Muscle of leg (tissue), 11 donors: ENCODE results near the gene DOK4. TPM values are rescaled to one million over a fixed set of nuclear protein-coding genes. Genes with fewer than 3 reads are reported as not detected.

Experiments
- DNase-seq: peaks from one replicate; pipeline ENCODE4 v3.0.0; 2013
- H3K27ac ChIP-seq: one replicate; pipeline ENCODE4 v1.5.1; 2013; ENCODE audit warnings: mild to moderate bottlenecking, low read length, control low read depth
- H3K27me3 ChIP-seq: one replicate; pipeline ENCODE4 v1.6.1; 2013; ENCODE audit warnings: low read length; ENCODE audit not compliant: control insufficient read depth, insufficient read depth
- H3K36me3 ChIP-seq: one replicate; pipeline ENCODE4 v1.6.1; 2013; ENCODE audit warnings: low read length; ENCODE audit not compliant: control insufficient read depth, insufficient read depth
- H3K4me1 ChIP-seq: one replicate; pipeline ENCODE4 v1.6.1; 2013; ENCODE audit warnings: low read length; ENCODE audit not compliant: control insufficient read depth, insufficient read depth
- H3K4me3 ChIP-seq: one replicate; pipeline ENCODE4 v1.5.1; 2013; ENCODE audit warnings: low read length, control low read depth
- H3K9me3 ChIP-seq: replicated peaks from 2 replicates; pipeline ENCODE4 v1.6.1; 2013; ENCODE audit warnings: low read depth, low read length; ENCODE audit not compliant: control insufficient read depth
- WGBS: methylation state at CpG from one replicate; pipeline ENCODE4 v1.1.5; 2013; ENCODE audit warnings: missing lambda C conversion rate; ENCODE audit not compliant: insufficient coverage; 5-methylcytosine and 5-hydroxymethylcytosine counted together
- polyA plus RNA-seq, 8 donors: library from polyadenylated mRNA; unstranded; fragments of 120-200 nt; gene quantifications; one replicate each; pipeline versions ENCODE4 v1.2.1 to v1.2.3, GENCODE V29; 2013; ENCODE audit warnings: inconsistent platforms in 1 of 8, low replicate concordance in 1 of 8; ENCODE audit not compliant: insufficient read length in 8 of 8, insufficient read depth in 1 of 8
- total RNA-seq: library from RNA; stranded (reverse); fragments of 120-200 nt; gene quantifications from one replicate; pipeline ENCODE4 v1.2.4, GENCODE V29; 2013

Gene DOK4
- total and polyA plus RNA-seq, 9 donors = 6.8 to 14.9 (median 10.1) TPM

GRCh38 chr16:57530522-57531252 is 44.4 kb upstream of the DOK4 start:
- H3K9me3 ChIP-seq = no peaks in the 10 kb centered on the region
- H3K36me3 ChIP-seq = peaks cover 19% of the 10 kb centered on the region
- no peak overlapping the region for H3K4me3 ChIP-seq
- whole genome bisulfite sequencing = 77% methylated on average over 22 of the region's 22 CpGs
- peak; percentile 11 for DNase-seq
- peak overlapping the region; percentile 29 for H3K27ac ChIP-seq
- no peaks in the 10 kb centered on the region for H3K27me3 ChIP-seq
- peaks cover 40% of the 10 kb centered on the region for H3K4me1 ChIP-seq

GRCh38 chr16:57530104-57530521 is 43.8 kb upstream of the DOK4 start:
- H3K4me1 ChIP-seq = peaks cover 35% of the 10 kb centered on the region
- H3K27me3 ChIP-seq = no peaks in the 10 kb centered on the region
- H3K27ac ChIP-seq = peak overlapping the region; percentile 29
- DNase-seq = peak; percentile 56
- 50% methylated on average over 7 of the region's 7 CpGs for WGBS
- H3K36me3 ChIP-seq = peaks cover 22% of the 10 kb centered on the region
- no peaks in the 10 kb centered on the region for H3K9me3 ChIP-seq
- no peak overlapping the region for H3K4me3 ChIP-seq

GRCh38 chr16:57529391-57530103 is 43.3 kb upstream of the DOK4 start:
- 71% methylated on average over 10 of the region's 14 CpGs for WGBS
- DNase-seq = no peak
- Histone ChIP-seq H3K36me3 (peaks cover 22% of the 10 kb centered on the region), H3K9me3 (no peaks in the 10 kb centered on the region), H3K4me3 (no peak overlapping the region), H3K27ac (no peak overlapping the region), H3K27me3 (no peaks in the 10 kb centered on the region), H3K4me1 (peaks cover 29% of the 10 kb centered on the region)

- Histone ChIP-seq H3K4me1 (peaks cover 22% of the 10 kb centered on the region), H3K27ac (no peak overlapping the region), H3K27me3 (no peaks in the 10 kb centered on the region), H3K9me3 (no peaks in the 10 kb centered on the region), H3K36me3 (peaks cover 22% of the 10 kb centered on the region), H3K4me3 (no peak overlapping the region)
- no peak for DNase-seq
- 50% methylated on average over 126 of the region's 126 CpGs for WGBS
These were observed 42.5 kb upstream of the DOK4 start for GRCh38 chr16:57528499-57529390.

- DNase-seq = no peak
- WGBS = 86% methylated on average over 16 of the region's 19 CpGs
These were observed 41.5 kb upstream of the DOK4 start for GRCh38 chr16:57527610-57528360.

GRCh38 chr16:57527027-57527426 is 40.7 kb upstream of the DOK4 start:
- Histone ChIP-seq H3K4me3 (no peak overlapping the region), H3K9me3 (no peaks in the 10 kb centered on the region), H3K27me3 (no peaks in the 10 kb centered on the region), H3K36me3 (peaks cover 26% of the 10 kb centered on the region), H3K4me1 (peaks cover 7% of the 10 kb centered on the region), H3K27ac (no peak overlapping the region)
- 80% methylated on average over 1 of the region's 4 CpGs for WGBS
- DNase-seq = no peak

More at GRCh38 chr16:57527610-57528360, 41.5 kb upstream of the DOK4 start:
- peaks cover 22% of the 10 kb centered on the region for H3K36me3 ChIP-seq
- no peaks in the 10 kb centered on the region for H3K9me3 ChIP-seq
- H3K4me3 ChIP-seq = no peak overlapping the region
- H3K27ac ChIP-seq = no peak overlapping the region
- H3K27me3 ChIP-seq = no peaks in the 10 kb centered on the region
- peaks cover 13% of the 10 kb centered on the region for H3K4me1 ChIP-seq

- H3K4me1 ChIP-seq = peaks cover 7% of the 10 kb centered on the region
- 62% methylated on average over 5 of the region's 6 CpGs for WGBS
- H3K27me3 ChIP-seq = no peaks in the 10 kb centered on the region
- H3K9me3 ChIP-seq = no peaks in the 10 kb centered on the region
- H3K27ac ChIP-seq = no peak overlapping the region
- H3K4me3 ChIP-seq = no peak overlapping the region
- peaks cover 26% of the 10 kb centered on the region for H3K36me3 ChIP-seq
- DNase-seq = no peak
These were observed 40.2 kb upstream of the DOK4 start for GRCh38 chr16:57526498-57526897.

GRCh38 chr16:57525761-57526160 is 39.5 kb upstream of the DOK4 start:
- Histone ChIP-seq H3K27me3 (no peaks in the 10 kb centered on the region), H3K9me3 (no peaks in the 10 kb centered on the region), H3K36me3 (peaks cover 28% of the 10 kb centered on the region), H3K4me1 (peaks cover 7% of the 10 kb centered on the region), H3K4me3 (no peak overlapping the region), H3K27ac (no peak overlapping the region)
- no peak for DNase-seq
- WGBS = 76% methylated on average over 18 of the region's 18 CpGs

GRCh38 chr16:57522960-57523359 is 36.7 kb upstream of the DOK4 start:
- 93% methylated on average over 3 of the region's 8 CpGs for WGBS
- peaks cover 5% of the 10 kb centered on the region for H3K4me1 ChIP-seq
- no peaks in the 10 kb centered on the region for H3K27me3 ChIP-seq
- no peaks in the 10 kb centered on the region for H3K9me3 ChIP-seq
- DNase-seq = no peak
- H3K36me3 ChIP-seq = peaks cover 42% of the 10 kb centered on the region
- no peak overlapping the region for H3K27ac ChIP-seq
- H3K4me3 ChIP-seq = no peak overlapping the region
